Measurements from ENCODE around the gene DDX28. TPM values are rescaled to one million over a fixed set of nuclear protein-coding genes. Genes with fewer than 3 reads are reported as not detected.

Gene DDX28, protein sequence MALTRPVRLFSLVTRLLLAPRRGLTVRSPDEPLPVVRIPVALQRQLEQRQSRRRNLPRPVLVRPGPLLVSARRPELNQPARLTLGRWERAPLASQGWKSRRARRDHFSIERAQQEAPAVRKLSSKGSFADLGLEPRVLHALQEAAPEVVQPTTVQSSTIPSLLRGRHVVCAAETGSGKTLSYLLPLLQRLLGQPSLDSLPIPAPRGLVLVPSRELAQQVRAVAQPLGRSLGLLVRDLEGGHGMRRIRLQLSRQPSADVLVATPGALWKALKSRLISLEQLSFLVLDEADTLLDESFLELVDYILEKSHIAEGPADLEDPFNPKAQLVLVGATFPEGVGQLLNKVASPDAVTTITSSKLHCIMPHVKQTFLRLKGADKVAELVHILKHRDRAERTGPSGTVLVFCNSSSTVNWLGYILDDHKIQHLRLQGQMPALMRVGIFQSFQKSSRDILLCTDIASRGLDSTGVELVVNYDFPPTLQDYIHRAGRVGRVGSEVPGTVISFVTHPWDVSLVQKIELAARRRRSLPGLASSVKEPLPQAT
- polyA plus RNA-seq = 2.8 and 3.8 TPM in 2 replicates

DNA sequence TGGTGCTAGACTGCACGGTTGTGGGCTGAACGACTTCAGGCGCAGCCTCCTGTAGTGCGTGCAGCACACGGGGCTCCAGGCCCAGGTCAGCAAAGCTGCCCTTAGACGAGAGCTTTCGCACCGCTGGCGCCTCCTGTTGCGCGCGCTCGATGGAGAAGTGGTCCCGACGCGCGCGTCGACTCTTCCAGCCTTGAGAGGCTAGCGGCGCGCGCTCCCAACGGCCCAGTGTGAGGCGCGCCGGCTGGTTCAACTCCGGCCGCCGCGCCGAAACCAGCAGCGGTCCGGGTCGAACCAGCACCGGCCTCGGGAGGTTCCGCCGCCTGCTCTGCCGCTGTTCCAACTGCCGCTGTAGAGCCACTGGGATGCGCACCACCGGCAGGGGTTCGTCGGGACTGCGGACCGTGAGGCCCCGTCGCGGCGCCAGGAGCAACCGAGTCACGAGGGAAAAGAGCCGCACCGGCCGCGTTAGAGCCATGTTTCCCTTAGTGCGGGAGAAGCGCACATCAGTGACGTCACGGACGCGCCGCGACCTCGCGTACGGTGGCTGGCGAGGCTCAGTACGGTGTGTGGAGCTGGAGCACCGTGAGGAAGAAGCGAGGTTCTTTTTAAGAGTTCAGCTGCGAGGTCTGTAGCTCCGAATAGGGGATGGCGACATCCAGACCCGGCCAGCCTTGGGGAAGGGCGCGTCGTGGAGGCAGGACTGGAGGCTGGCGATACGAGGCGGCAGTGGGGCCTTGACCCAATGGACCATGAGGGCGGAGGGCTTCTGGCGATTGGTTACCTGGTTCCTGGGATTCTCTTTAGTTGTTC lies at the start of gene DDX28, which contains the start of gene DUS2:
Gene DDX28 (minus strand): TSS at position 505 of the 810 bp plus-strand sequence. CDS start 30 bp downstream, at position 475.
Gene DUS2 (plus strand): TSS at position 557 of the 810 bp plus-strand sequence. CDS start 14,740 bp downstream, outside the sequence.

DNA sequence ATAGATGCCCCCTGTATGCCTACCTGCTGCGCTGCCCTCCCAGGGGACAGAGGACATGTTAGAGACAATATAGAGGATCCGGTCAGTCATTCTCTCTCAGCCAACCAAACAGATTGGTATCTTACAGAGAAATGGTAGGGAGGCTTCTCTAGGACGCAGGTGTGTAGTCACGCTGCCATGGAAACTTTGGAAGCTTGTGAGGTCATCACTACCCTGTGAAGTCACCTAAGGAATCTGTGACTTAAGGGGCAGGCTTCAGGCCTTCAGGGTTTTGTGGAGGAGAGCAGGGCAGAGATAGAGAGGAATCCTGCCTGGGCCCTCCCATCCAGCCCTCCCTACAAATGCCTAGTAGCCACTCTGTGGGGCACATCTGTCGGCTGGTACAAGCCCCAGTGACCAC lies 7.4 kb downstream of the DDX28 start, which contains the start of gene DPEP2NB:
Gene DPEP2NB (minus strand): TSS at position 231 of the 400 bp plus-strand sequence. CDS start 141 bp downstream, at position 90.

DNA sequence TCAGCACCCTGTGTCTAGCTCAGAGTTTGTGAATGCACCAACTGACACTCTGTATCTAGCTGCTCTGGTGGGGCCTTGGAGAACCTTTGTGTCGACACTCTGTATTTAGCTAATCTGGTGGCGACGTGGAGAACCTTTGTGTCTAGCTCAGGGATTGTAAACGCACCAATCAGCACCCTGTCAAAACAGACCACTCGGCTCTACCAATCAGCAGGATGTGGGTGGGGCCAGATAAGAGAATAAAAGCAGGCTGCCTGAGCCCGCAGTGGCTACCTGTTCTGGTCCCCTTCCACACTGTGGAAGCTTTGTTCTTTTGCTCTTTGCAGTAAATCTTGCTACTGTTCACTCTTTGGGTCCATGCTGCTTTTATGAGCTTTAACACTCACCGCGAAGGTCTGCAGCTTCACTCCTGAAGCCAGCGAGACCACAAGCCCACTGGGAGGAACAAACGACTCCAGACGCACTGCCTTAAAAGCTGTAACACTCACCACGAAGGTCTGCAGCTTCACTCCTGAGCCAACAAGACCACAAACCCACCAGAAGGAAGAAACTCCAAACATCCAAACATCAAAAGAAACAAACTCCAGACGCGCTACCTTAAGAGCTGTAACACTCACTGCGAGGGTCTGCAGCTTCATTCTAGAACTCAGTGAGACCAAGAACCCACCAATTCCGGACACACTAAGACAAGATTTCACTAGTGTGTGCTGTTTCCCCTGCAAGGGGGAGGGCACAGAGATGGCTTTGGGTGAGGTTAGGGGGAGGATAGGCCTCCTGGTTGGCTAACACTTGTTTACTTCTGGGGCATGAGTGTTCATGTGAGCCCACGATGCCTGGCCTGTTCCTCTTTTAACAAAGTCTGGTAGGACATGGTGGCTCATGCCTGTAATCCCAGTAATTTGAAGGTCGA lies 24.0 kb downstream of the DDX28 start, which contains the start of gene DPEP2:
Gene DPEP2 (minus strand): TSS at position 706 of the 910 bp plus-strand sequence. CDS start 6,272 bp downstream, outside the sequence.

DNA sequence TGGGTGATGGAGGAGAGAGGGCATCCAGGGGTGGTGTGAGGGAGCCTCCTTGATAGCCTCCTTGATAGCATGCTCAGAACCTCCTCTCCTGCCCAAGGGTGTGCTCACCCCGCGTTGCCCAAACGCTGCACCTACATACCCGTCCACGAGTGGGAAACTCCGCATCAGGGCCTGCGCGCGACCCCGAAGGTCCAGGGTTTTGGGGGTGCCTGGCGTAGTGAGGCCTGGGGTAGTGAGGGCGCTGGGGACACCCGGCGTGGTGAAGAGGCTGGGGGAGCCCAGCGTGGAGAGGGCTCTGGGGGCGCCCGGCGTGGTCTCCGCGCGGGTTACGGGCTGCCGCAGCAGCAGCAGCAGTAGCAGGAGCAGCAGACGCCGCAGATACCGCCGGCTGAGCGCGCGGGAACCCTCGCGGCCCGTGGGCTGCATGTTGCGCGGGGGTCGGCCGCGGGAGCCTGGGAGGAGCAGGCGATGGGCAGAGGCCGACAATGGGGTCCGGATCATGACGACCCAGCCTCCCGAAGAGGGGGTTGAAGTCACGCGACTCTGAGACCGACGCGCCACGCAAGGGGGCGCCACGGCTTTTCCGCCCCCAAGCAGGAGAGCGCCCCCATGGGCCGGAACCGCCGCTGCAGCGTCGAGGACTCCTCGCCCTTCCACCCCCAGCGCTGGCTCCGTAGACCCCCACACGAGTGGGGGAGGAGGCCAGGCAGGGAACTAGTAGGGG lies 42.9 kb downstream of the DDX28 start, which contains the start of gene DPEP3:
Gene DPEP3 (minus strand): TSS at position 545 of the 724 bp plus-strand sequence. CDS start 119 bp downstream, at position 426.

Other genes starting within 250 kb of the DDX28 start
- 0.11 and 1.0 TPM in 2 replicates for gene RANBP10, start 216.7 kb downstream of the DDX28 start, polyA plus RNA-seq
- gene TSNAXIP1, start 216.3 kb downstream of the DDX28 start, polyA plus RNA-seq = 0.35 and 1.4 TPM in 2 replicates
- gene THAP11, start 180.9 kb downstream of the DDX28 start, polyA plus RNA-seq = 5.9 and 6.4 TPM in 2 replicates
- gene NUTF2, start 176.3 kb downstream of the DDX28 start, polyA plus RNA-seq = 50.0 and 82.7 TPM in 2 replicates
- 2.1 and 9.9 TPM in 2 replicates for gene CENPT, start 175.5 kb downstream of the DDX28 start, polyA plus RNA-seq
- gene EDC4, start 150.2 kb downstream of the DDX28 start, polyA plus RNA-seq = 7.0 and 11.9 TPM in 2 replicates
- 3.1 TPM in 1 of 2 replicates, not detected in the other for gene NRN1L, start 138.3 kb downstream of the DDX28 start, polyA plus RNA-seq
- 0.59 TPM in 1 of 2 replicates, not detected in the other for gene PSKH1, start 130.0 kb downstream of the DDX28 start, polyA plus RNA-seq
- 1.9 TPM in 1 of 2 replicates, not detected in the other for gene CTRL, start 91.4 kb downstream of the DDX28 start, polyA plus RNA-seq
- gene PSMB10, start 86.4 kb downstream of the DDX28 start, polyA plus RNA-seq = 39.2 and 49.7 TPM in 2 replicates
- gene LCAT, start 79.1 kb downstream of the DDX28 start, polyA plus RNA-seq = 42.9 and 103 TPM in 2 replicates
- 1.1 and 1.5 TPM in 2 replicates for gene SLC12A4, start 54.6 kb downstream of the DDX28 start, polyA plus RNA-seq
- not detected in 2 replicates for gene DPEP3, start 42.7 kb downstream of the DDX28 start, polyA plus RNA-seq
- gene DPEP2, start 23.7 kb downstream of the DDX28 start, polyA plus RNA-seq = not detected in 2 replicates
- not detected in 2 replicates for gene DPEP2NB, start 7.3 kb downstream of the DDX28 start, polyA plus RNA-seq
- gene DUS2, start 52 bp upstream of the DDX28 start, polyA plus RNA-seq = 1.6 and 10.4 TPM in 2 replicates
- gene NFATC3, start 62.1 kb upstream of the DDX28 start, polyA plus RNA-seq = 0.70 and 3.3 TPM in 2 replicates
- gene ESRP2, start 212.9 kb upstream of the DDX28 start, polyA plus RNA-seq = not detected in 2 replicates
- 7.2 and 16.6 TPM in 2 replicates for gene PLA2G15, start 222.1 kb upstream of the DDX28 start, polyA plus RNA-seq
- gene SLC7A6, start 241.3 kb upstream of the DDX28 start, polyA plus RNA-seq = 9.9 and 14.0 TPM in 2 replicates